Esophagus muscularis mucosa (tissue), 4 donors: Measurements from ENCODE around the gene LY6G5C. TPM values are rescaled to one million over a fixed set of nuclear protein-coding genes. Genes with fewer than 3 reads are reported as not detected.

Source experiments
- DNase-seq: peaks from one replicate; pipeline ENCODE4 v3.0.0-alpha.2; 2017; ENCODE audit errors: extremely low spot score
- H3K27ac ChIP-seq, 4 donors: fragments of 200-600 bp; sonication (generic); replicated peaks in 1 of 4; 1 replicate in 3 of 4; 2 replicates in 1 of 4; pipeline ENCODE4 v1.5.1; 2016 to 2019; ENCODE audit warnings: mild to moderate bottlenecking in 1 of 4
- H3K27me3 ChIP-seq, 4 donors: fragments of 200-600 bp; sonication (generic); one replicate each; pipeline versions ENCODE4 v1.5.1 to v1.6.0; 2016 to 2019
- H3K36me3 ChIP-seq, 4 donors: fragments of 200-600 bp; sonication (generic); one replicate each; pipeline ENCODE4 v1.5.1; 2016 to 2019
- H3K4me1 ChIP-seq, 4 donors: fragments of 200-600 bp; sonication (generic); one replicate each; pipeline ENCODE4 v1.5.1; 2016 to 2019
- H3K4me3 ChIP-seq, 4 donors: fragments of 200-600 bp; sonication (generic); 1 replicate in 2 of 4; 2 replicates in 2 of 4; pipeline ENCODE4 v1.5.1; 2016 to 2019; ENCODE audit warnings: mild to moderate bottlenecking in 4 of 4, moderate library complexity in 1 of 4
- H3K9me3 ChIP-seq, 4 donors: fragments of 200-600 bp; sonication (generic); 1 replicate in 3 of 4; 2 replicates in 1 of 4; pipeline ENCODE4 v1.5.1; 2016 to 2019
- CTCF ChIP-seq, 3 experiments: fragments of 200-600 bp in 2 of 3; fragments of 450-650 bp in 1 of 3; sonication (generic) in 2 of 3; IDR thresholded peaks; one replicate each; pipeline ENCODE4 v1.5.1; 2017 to 2019; ENCODE audit warnings: antibody characterized with exemption in 3 of 3, mild to moderate bottlenecking in 2 of 3, moderate library complexity in 1 of 3
- EP300 ChIP-seq: sonication (generic); formaldehyde crosslinking; IDR thresholded peaks from one replicate; pipeline ENCODE4 v1.6.1; 2017; ENCODE audit warnings: antibody characterized with exemption
- POLR2A ChIP-seq: fragments of 450-650 bp; IDR thresholded peaks from one replicate; pipeline ENCODE4 v1.6.1; 2017; ENCODE audit warnings: antibody characterized with exemption, moderate library complexity, mild to moderate bottlenecking, low read depth
- POLR2AphosphoS5 ChIP-seq, 2 donors: sonication (generic); formaldehyde crosslinking; IDR thresholded peaks; one replicate each; pipeline ENCODE4 v1.6.1; 2017; ENCODE audit warnings: antibody characterized with exemption in 2 of 2
- WGBS: methylation state at CpG from one replicate; pipeline ENCODE4 v1.1.5; 2018; 5-methylcytosine and 5-hydroxymethylcytosine counted together
- intact Hi-C: fragments of 100-400 bp; cut with DNase I; formaldehyde crosslinking; loops from one replicate; pipeline ENCODE4 v1.15.1; 2023
- total RNA-seq, 4 donors: library from RNA; depleted of rRNA; stranded (reverse); fragments of >200 nt; gene quantifications; one replicate each; pipeline versions ENCODE4 v1.1.0 to v1.2.1, GENCODE V29; 2016

Gene LY6G5C
- total RNA-seq, 4 donors from 2014 or later = 2.0 to 2.9 TPM; not detected in 2

GRCh38 chr6:31642798-31643570, 37.9 kb downstream of the LY6G5C start:
- TF ChIP-seq POLR2A = no peak
- no peak for TF ChIP-seq POLR2AphosphoS5 (IDR thresholded peaks at IDR 0.05)
- TF ChIP-seq CTCF (IDR thresholded peaks at IDR 0.05) = no peak
- TF ChIP-seq EP300 = no peak
- no peak for DNase-seq
- Histone ChIP-seq H3K4me3 (no peak overlapping the region), H3K27ac (no peak overlapping the region), H3K27me3 (no peaks in the 10 kb centered on the region), H3K36me3 (peaks cover 95 to 100% (median 99%) of the 10 kb centered on the region in 4 donors), H3K4me1 (no peaks in the 10 kb centered on the region), H3K9me3 (no peaks in the 10 kb centered on the region)
- intact Hi-C loops = no loop called here
- 90% methylated on average over 5 of the region's 6 CpGs for WGBS

- H3K4me1 ChIP-seq = no peaks in the 10 kb centered on the region
- peaks cover 97 to 100% (median 100%) of the 10 kb centered on the region in 4 donors for H3K36me3 ChIP-seq
- H3K9me3 ChIP-seq = no peaks in the 10 kb centered on the region
- no peak for TF ChIP-seq CTCF (IDR thresholded peaks at IDR 0.05)
- TF ChIP-seq POLR2AphosphoS5 (IDR thresholded peaks at IDR 0.05) = no peak
- TF ChIP-seq EP300 = no peak
- TF ChIP-seq POLR2A = no peak
- no peaks in the 10 kb centered on the region for H3K27me3 ChIP-seq
- H3K4me3 ChIP-seq = no peak overlapping the region
- 81% methylated on average over 4 of the region's 4 CpGs for WGBS
- no peak for DNase-seq
- H3K27ac ChIP-seq = no peak overlapping the region
- intact Hi-C loops = no loop called here
Measured at GRCh38 chr6:31641370-31641769, 39.5 kb downstream of the LY6G5C start.

GRCh38 chr6:31640612-31641011, 40.3 kb downstream of the LY6G5C start:
- Histone ChIP-seq H3K36me3 (peaks cover 97 to 100% (median 100%) of the 10 kb centered on the region in 4 donors), H3K4me1 (no peaks in the 10 kb centered on the region), H3K27ac (no peak overlapping the region), H3K27me3 (no peaks in the 10 kb centered on the region), H3K4me3 (no peak overlapping the region), H3K9me3 (no peaks in the 10 kb centered on the region)
- WGBS = 93% methylated on average over 6 of the region's 6 CpGs
- no peak for DNase-seq
- TF ChIP-seq EP300 (no peak), POLR2AphosphoS5 (IDR thresholded peaks at IDR 0.05) (no peak), POLR2A (no peak), CTCF (IDR thresholded peaks at IDR 0.05) (no peak)
- intact Hi-C loops = no loop called here

GRCh38 chr6:31639449-31639861, 41.4 kb downstream of the LY6G5C start:
- TF ChIP-seq POLR2AphosphoS5 (IDR thresholded peaks at IDR 0.05) (no peak), POLR2A (no peak)
- H3K27ac ChIP-seq = no peak overlapping the region
- H3K4me3 ChIP-seq = no peak overlapping the region
- H3K4me1 ChIP-seq = no peaks in the 10 kb centered on the region
- no peaks in the 10 kb centered on the region for H3K9me3 ChIP-seq
- H3K27me3 ChIP-seq = no peaks in the 10 kb centered on the region
- 49% methylated on average over 4 of the region's 10 CpGs for WGBS
- H3K36me3 ChIP-seq = peaks cover 97 to 100% (median 99%) of the 10 kb centered on the region in 4 donors
- DNase-seq = no peak
- intact Hi-C loops = no loop called here

GRCh38 chr6:31639043-31639442, 41.8 kb downstream of the LY6G5C start:
- no peak for TF ChIP-seq POLR2A
- TF ChIP-seq CTCF (IDR thresholded peaks at IDR 0.05) = no peak
- TF ChIP-seq EP300 = no peak
- no peak for TF ChIP-seq POLR2AphosphoS5 (IDR thresholded peaks at IDR 0.05)
- 78% methylated on average over 9 of the region's 9 CpGs for WGBS
- Histone ChIP-seq H3K4me1 (no peaks in the 10 kb centered on the region), H3K27me3 (no peaks in the 10 kb centered on the region), H3K4me3 (no peak overlapping the region), H3K27ac (no peak overlapping the region), H3K9me3 (no peaks in the 10 kb centered on the region), H3K36me3 (peaks cover 94 to 100% (median 99%) of the 10 kb centered on the region in 4 donors)
- no peak for DNase-seq
- intact Hi-C loops = no loop called here
